ENCODE results near the gene REC8.

REC8 gene

DNA sequence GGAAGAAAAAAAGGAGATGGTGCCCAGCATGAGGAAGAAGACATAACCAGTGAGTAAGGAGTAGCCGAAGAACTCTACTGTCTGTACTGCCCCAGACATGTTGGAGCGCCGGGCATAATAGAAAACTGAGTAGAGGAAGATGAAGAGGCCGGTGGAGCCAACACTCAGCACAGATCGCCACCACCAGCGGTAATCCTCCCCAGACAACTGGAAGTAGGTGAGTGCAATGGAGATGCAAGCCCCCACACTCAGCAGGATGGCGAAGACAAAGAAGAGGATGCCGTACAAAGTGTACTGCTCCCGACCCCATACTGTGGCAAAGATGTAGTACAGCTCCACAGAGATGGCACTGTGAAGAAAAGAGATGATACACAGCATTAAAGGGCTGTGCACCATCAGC, 17.6 kb downstream of the REC8 start:
- Histone ChIP-seq H3K27me3 (ENCODE audit: insufficient read depth, poor library complexity, severe bottlenecking) (no peaks in the 10 kb centered on the region), H3K4me3 (replicated peaks; ENCODE audit: insufficient read depth, low read length) (no peak overlapping the region), H3K27ac (replicated peaks) (0 out of 2 replicates have a peak overlapping the region, but pooled peaks have one; percentile 79)
- TF ChIP-seq GABPA (IDR thresholded peaks at IDR 0.05; ENCODE audit: low read depth) (no peak), POLR2AphosphoS5 (IDR thresholded peaks at IDR 0.05; ENCODE audit: low read depth) (no peak), SPI1 (IDR thresholded peaks at IDR 0.05; ENCODE audit: borderline replicate concordance, low read depth) (no peak), CTCF (IDR thresholded peaks at IDR 0.05; ENCODE audit: insufficient read depth, low read length) (no peak)
- TF ChIP-seq, protein P1, sequence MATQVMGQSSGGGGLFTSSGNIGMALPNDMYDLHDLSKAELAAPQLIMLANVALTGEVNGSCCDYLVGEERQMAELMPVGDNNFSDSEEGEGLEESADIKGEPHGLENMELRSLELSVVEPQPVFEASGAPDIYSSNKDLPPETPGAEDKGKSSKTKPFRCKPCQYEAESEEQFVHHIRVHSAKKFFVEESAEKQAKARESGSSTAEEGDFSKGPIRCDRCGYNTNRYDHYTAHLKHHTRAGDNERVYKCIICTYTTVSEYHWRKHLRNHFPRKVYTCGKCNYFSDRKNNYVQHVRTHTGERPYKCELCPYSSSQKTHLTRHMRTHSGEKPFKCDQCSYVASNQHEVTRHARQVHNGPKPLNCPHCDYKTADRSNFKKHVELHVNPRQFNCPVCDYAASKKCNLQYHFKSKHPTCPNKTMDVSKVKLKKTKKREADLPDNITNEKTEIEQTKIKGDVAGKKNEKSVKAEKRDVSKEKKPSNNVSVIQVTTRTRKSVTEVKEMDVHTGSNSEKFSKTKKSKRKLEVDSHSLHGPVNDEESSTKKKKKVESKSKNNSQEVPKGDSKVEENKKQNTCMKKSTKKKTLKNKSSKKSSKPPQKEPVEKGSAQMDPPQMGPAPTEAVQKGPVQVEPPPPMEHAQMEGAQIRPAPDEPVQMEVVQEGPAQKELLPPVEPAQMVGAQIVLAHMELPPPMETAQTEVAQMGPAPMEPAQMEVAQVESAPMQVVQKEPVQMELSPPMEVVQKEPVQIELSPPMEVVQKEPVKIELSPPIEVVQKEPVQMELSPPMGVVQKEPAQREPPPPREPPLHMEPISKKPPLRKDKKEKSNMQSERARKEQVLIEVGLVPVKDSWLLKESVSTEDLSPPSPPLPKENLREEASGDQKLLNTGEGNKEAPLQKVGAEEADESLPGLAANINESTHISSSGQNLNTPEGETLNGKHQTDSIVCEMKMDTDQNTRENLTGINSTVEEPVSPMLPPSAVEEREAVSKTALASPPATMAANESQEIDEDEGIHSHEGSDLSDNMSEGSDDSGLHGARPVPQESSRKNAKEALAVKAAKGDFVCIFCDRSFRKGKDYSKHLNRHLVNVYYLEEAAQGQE (IDR thresholded peaks at IDR 0.05; ENCODE audit: insufficient replicate concordance, low read depth): no peak
- no peak for DNase-seq (ENCODE audit: low read depth in 1 of 2, low spot score in 1 of 2)

GRCh38 chr14:24190416-24190815, 18.5 kb downstream of the REC8 start:
- DNase-seq (ENCODE audit: low read depth in 1 of 2, low spot score in 1 of 2): no peak
- Histone ChIP-seq H3K27me3 (ENCODE audit: insufficient read depth, poor library complexity, severe bottlenecking) (no peaks in the 10 kb centered on the region), H3K27ac (replicated peaks) (no peak overlapping the region), H3K4me3 (replicated peaks; ENCODE audit: insufficient read depth, low read length) (no peak overlapping the region)
- TF ChIP-seq POLR2AphosphoS5 (IDR thresholded peaks at IDR 0.05; ENCODE audit: low read depth) (no peak), CTCF (IDR thresholded peaks at IDR 0.05; ENCODE audit: insufficient read depth, low read length) (no peak), SPI1 (IDR thresholded peaks at IDR 0.05; ENCODE audit: borderline replicate concordance, low read depth) (no peak), GABPA (IDR thresholded peaks at IDR 0.05; ENCODE audit: low read depth) (no peak)
- TF ChIP-seq, protein P1 (IDR thresholded peaks at IDR 0.05; ENCODE audit: insufficient replicate concordance, low read depth): no peak

DNA sequence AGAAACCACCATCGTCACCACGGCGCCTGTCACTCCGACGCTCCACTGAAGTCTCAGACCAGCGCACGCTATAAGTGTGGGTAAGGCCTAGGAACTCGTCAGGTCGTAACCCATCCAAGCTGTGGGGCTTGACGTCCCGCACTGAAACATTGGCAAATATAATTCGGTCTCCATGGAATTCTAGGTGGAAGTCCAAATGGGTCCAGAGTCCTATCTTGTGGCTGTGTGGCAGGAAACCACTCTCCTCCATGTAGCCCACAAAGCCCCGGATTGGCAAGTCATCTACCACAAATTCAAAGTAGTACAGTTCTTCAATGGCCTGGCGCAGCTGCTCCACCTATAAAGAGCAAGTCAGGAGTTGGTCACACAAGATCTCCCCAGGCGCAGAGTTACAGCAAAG, 21.1 kb downstream of the REC8 start:
- TF ChIP-seq CTCF (IDR thresholded peaks at IDR 0.05; ENCODE audit: insufficient read depth, low read length) (no peak), GABPA (IDR thresholded peaks at IDR 0.05; ENCODE audit: low read depth) (no peak)
- H3K27ac ChIP-seq (replicated peaks): no peak overlapping the region
- no peak overlapping the region for H3K4me3 ChIP-seq (replicated peaks; ENCODE audit: insufficient read depth, low read length)
- DNase-seq (ENCODE audit: low read depth in 1 of 2, low spot score in 1 of 2): no peak
- no peaks in the 10 kb centered on the region for H3K27me3 ChIP-seq (ENCODE audit: insufficient read depth, poor library complexity, severe bottlenecking)

GRCh38 chr14:24194186-24194872, 22.4 kb downstream of the REC8 start:
- DNase-seq (ENCODE audit: low read depth in 1 of 2, low spot score in 1 of 2): no peak
- no peaks in the 10 kb centered on the region for H3K27me3 ChIP-seq (ENCODE audit: insufficient read depth, poor library complexity, severe bottlenecking)
- H3K4me3 ChIP-seq (replicated peaks; ENCODE audit: insufficient read depth, low read length): peak overlapping the region; percentile 79
- H3K27ac ChIP-seq (replicated peaks): no peak overlapping the region; the same call in 1 of the 2 replicates
- TF ChIP-seq POLR2AphosphoS5 (IDR thresholded peaks at IDR 0.05; ENCODE audit: low read depth): no peak
- TF ChIP-seq GABPA (IDR thresholded peaks at IDR 0.05; ENCODE audit: low read depth): no peak
- no peak for TF ChIP-seq CTCF (IDR thresholded peaks at IDR 0.05; ENCODE audit: insufficient read depth, low read length)
- TF ChIP-seq, protein P1 (IDR thresholded peaks at IDR 0.05; ENCODE audit: insufficient replicate concordance, low read depth): no peak
- no peak for TF ChIP-seq SPI1 (IDR thresholded peaks at IDR 0.05; ENCODE audit: borderline replicate concordance, low read depth)

Measured in HL-60 (cell line).